H9 (cell line): ENCODE results near the gene FYN. TPM values are rescaled to one million over a fixed set of nuclear protein-coding genes. Genes with fewer than 3 reads are reported as not detected.

Experiments
- DNase-seq: peaks from one replicate; pipeline ENCODE4 v3.0.0-alpha.2; 2017
- H2AFZ ChIP-seq: one replicate; pipeline ENCODE4 v1.6.1; 2013; ENCODE audit warnings: mild to moderate bottlenecking, low read length, control low read depth, moderate library complexity
- H2AK5ac ChIP-seq: 2 replicates; pipeline ENCODE4 v1.6.1; 2013; ENCODE audit warnings: low read length, control low read depth, mixed read lengths; ENCODE audit not compliant: insufficient read length
- H2BK120ac ChIP-seq: one replicate; pipeline ENCODE4 v1.6.1; 2013; ENCODE audit warnings: low read depth, mild to moderate bottlenecking, low read length, control low read depth, inconsistent platforms; ENCODE audit not compliant: poor library complexity, severe bottlenecking
- H2BK12ac ChIP-seq: 2 replicates; pipeline ENCODE4 v1.6.1; 2013; ENCODE audit warnings: low read length, control low read depth, mixed read lengths, low read depth; ENCODE audit not compliant: insufficient read length
- H2BK15ac ChIP-seq: 2 replicates; pipeline ENCODE4 v1.6.1; 2013; ENCODE audit warnings: low read depth, low read length, control low read depth
- H2BK20ac ChIP-seq: one replicate; pipeline ENCODE4 v1.6.1; 2013; ENCODE audit warnings: low read depth, mild to moderate bottlenecking, low read length, control low read depth, inconsistent platforms; ENCODE audit not compliant: poor library complexity, severe bottlenecking
- H2BK5ac ChIP-seq: 2 replicates; pipeline ENCODE4 v1.6.1; 2013; ENCODE audit warnings: low read length, control low read depth, mixed read lengths; ENCODE audit not compliant: insufficient read length
- H3K14ac ChIP-seq: 2 replicates; pipeline ENCODE4 v1.6.1; 2013; ENCODE audit warnings: low read length, control low read depth; ENCODE audit not compliant: insufficient read depth
- H3K18ac ChIP-seq: 2 replicates; pipeline ENCODE4 v1.6.1; 2013; ENCODE audit warnings: low read depth, mild to moderate bottlenecking, mixed read lengths, low read length, control low read depth; ENCODE audit not compliant: insufficient read length
- H3K23ac ChIP-seq: 2 replicates; pipeline ENCODE4 v1.6.1; 2013; ENCODE audit warnings: low read length, control low read depth, mixed read lengths, low read depth; ENCODE audit not compliant: insufficient read length
- H3K23me2 ChIP-seq: 2 replicates; pipeline ENCODE4 v1.6.1; 2013; ENCODE audit warnings: low read depth, mild to moderate bottlenecking, mixed read lengths, low read length, control low read depth; ENCODE audit not compliant: insufficient read length, poor library complexity, severe bottlenecking
- H3K27ac ChIP-seq: 2 replicates; pipeline ENCODE4 v1.5.1; 2013; ENCODE audit warnings: low read length, control low read depth, mixed read lengths, low read depth; ENCODE audit not compliant: insufficient read length
- H3K27me3 ChIP-seq: 2 replicates; pipeline ENCODE4 v1.6.1; 2013; ENCODE audit warnings: low read length, control low read depth, inconsistent platforms; ENCODE audit not compliant: insufficient read depth
- H3K4ac ChIP-seq: 2 replicates; pipeline ENCODE4 v1.6.1; 2013; ENCODE audit warnings: low read depth, mild to moderate bottlenecking, control low read depth, inconsistent platforms, low read length, moderate library complexity
- H3K4me1 ChIP-seq: 2 replicates; pipeline ENCODE4 v1.6.1; 2013; ENCODE audit warnings: low read length, control low read depth, inconsistent platforms; ENCODE audit not compliant: insufficient read depth
- H3K4me2 ChIP-seq: 2 replicates; pipeline ENCODE4 v1.6.1; 2013; ENCODE audit warnings: low read length, control low read depth, mixed read lengths; ENCODE audit not compliant: insufficient read length, insufficient read depth
- H3K56ac ChIP-seq: 2 replicates; pipeline ENCODE4 v1.6.1; 2013; ENCODE audit warnings: low read depth, mild to moderate bottlenecking, mixed read lengths, low read length, control low read depth; ENCODE audit not compliant: insufficient read length
- H3K79me1 ChIP-seq: 2 replicates; pipeline ENCODE4 v1.6.1; 2013; ENCODE audit warnings: low read depth, mild to moderate bottlenecking, moderate library complexity, low read length, control low read depth, inconsistent platforms; ENCODE audit not compliant: insufficient read depth, poor library complexity, severe bottlenecking
- H3K79me2 ChIP-seq: 2 replicates; pipeline ENCODE4 v1.6.1; 2013; ENCODE audit warnings: low read length, control low read depth, inconsistent platforms; ENCODE audit not compliant: insufficient read depth
- H3K9ac ChIP-seq: 2 replicates; pipeline ENCODE4 v1.6.1; 2013; ENCODE audit warnings: low read length, control low read depth, mixed read lengths; ENCODE audit not compliant: insufficient read length; ENCODE audit errors: extremely low read depth
- H3K9me3 ChIP-seq: one replicate; pipeline ENCODE4 v1.6.1; 2013; ENCODE audit warnings: low read depth, low read length, inconsistent platforms; ENCODE audit not compliant: control insufficient read depth
- H3T11ph ChIP-seq: one replicate; pipeline ENCODE4 v1.6.1; 2013; ENCODE audit warnings: mild to moderate bottlenecking, low read length, control low read depth, inconsistent platforms
- H4K20me1 ChIP-seq: one replicate; pipeline ENCODE4 v1.6.1; 2013; ENCODE audit not compliant: control insufficient read depth, insufficient read length, insufficient read depth
- H4K5ac ChIP-seq: 2 replicates; pipeline ENCODE4 v1.6.1; 2013; ENCODE audit warnings: low read depth, mild to moderate bottlenecking, mixed read lengths, low read length, control low read depth; ENCODE audit not compliant: insufficient read length
- H4K8ac ChIP-seq: replicated peaks from 2 replicates; pipeline ENCODE4 v1.6.1; 2013; ENCODE audit warnings: low read length, control low read depth, mixed read lengths, low read depth; ENCODE audit not compliant: insufficient read length
- H4K91ac ChIP-seq: 2 replicates; pipeline ENCODE4 v1.6.1; 2013; ENCODE audit warnings: low read depth, mild to moderate bottlenecking, moderate library complexity, mixed read lengths, low read length, control low read depth; ENCODE audit not compliant: insufficient read length
- H3K27ac Mint-ChIP-seq, 3 experiments: 2 replicates in 2 of 3; 3 replicates in 1 of 3; pipeline ENCODE4 v1.8.0; 2020 to 2021; ENCODE audit warnings: mixed read lengths in 3 of 3, mild to moderate bottlenecking in 1 of 3, moderate library complexity in 1 of 3
- H3K27me3 Mint-ChIP-seq: 2 replicates; pipeline ENCODE4 v1.8.0; 2021; ENCODE audit warnings: low read depth, mild to moderate bottlenecking, moderate library complexity, mixed read lengths
- H3K36me3 Mint-ChIP-seq, 3 experiments: 2 replicates in 2 of 3; 3 replicates in 1 of 3; pipeline ENCODE4 v1.8.0; 2020 to 2021; ENCODE audit warnings: low read depth in 3 of 3, mixed read lengths in 3 of 3; ENCODE audit not compliant: insufficient read depth in 1 of 3
- H3K4me1 Mint-ChIP-seq, 2 experiments: 2 replicates each; pipeline ENCODE4 v1.8.0; 2020; ENCODE audit warnings: mixed read lengths in 2 of 2
- H3K4me3 Mint-ChIP-seq, 2 experiments: 2 replicates in 1 of 2; 3 replicates in 1 of 2; pipeline ENCODE4 v1.8.0; 2020 to 2021; ENCODE audit warnings: mild to moderate bottlenecking in 2 of 2, mixed read lengths in 2 of 2, moderate library complexity in 1 of 2
- H3K9me3 Mint-ChIP-seq, 2 experiments: 2 replicates in 1 of 2; 3 replicates in 1 of 2; pipeline ENCODE4 v1.8.0; 2020; ENCODE audit warnings: mild to moderate bottlenecking in 2 of 2, mixed read lengths in 2 of 2, moderate library complexity in 1 of 2
- WGBS: extraction: QIAGEN DNeasy Blood & Tissue Kit; methylation state at CpG from one replicate; pipeline ENCODE4 v1.1.7; 2013; ENCODE audit warnings: missing lambda C conversion rate, low lambda C conversion rate, mixed read lengths; ENCODE audit not compliant: insufficient read length; ENCODE audit errors: extremely low coverage; 5-methylcytosine and 5-hydroxymethylcytosine counted together
- total RNA-seq: library from RNA; stranded (reverse); gene quantifications from 2 replicates; pipeline ENCODE4 v1.2.1, GENCODE V29; 2021
- TF ChIP-seq, protein P1 (sequence below): fragments of 200-600 bp; sonication (generic); conservative IDR thresholded peaks from 3 replicates; pipeline ENCODE4 v1.8.0; 2021; ENCODE audit warnings: antibody characterized with exemption, mild to moderate bottlenecking

FYN gene
- total RNA-seq, 1 experiment from 2014 or later = 64.8 TPM

DNA sequence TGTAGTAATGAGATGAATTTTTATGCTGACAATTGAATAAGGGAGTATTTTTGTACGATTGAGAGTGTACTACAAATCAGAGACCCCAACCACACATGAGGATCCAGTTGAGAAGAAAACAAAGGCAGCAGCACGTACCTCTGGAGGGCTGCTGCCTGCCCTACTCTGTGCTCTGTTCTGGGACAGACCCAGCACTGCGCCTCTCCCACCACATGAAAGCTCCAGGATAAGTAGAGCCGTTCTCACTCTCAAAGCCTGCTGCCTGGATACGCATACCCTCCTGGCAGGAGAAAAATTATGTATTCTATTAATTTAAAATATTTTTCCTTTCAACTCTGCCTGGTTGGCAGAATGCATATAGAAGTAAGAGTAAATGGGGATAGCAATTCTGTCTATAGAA, 256.1 kb downstream of the FYN start:
- H4K20me1 ChIP-seq = no peaks in the 10 kb centered on the region
- Mint-ChIP-seq H3K9me3 (peaks cover 0 to 3% of the 10 kb centered on the region in 2 experiments; a peak in 3 of 5 replicates), H3K36me3 (peaks cover 0 to 4% (median 3%) of the 10 kb centered on the region in 3 experiments; a peak in 3 of 7 replicates), H3K27ac (no peak overlapping the region), H3K4me1 (peaks cover 27 to 28% of the 10 kb centered on the region in 2 experiments), H3K4me3 (no peak overlapping the region), H3K27me3 (peaks cover 24% of the 10 kb centered on the region)
- no peak overlapping the region for H2BK12ac ChIP-seq
- no peaks in the 10 kb centered on the region for H3K23me2 ChIP-seq
- H4K5ac ChIP-seq = no peak overlapping the region
- H3K4me1 ChIP-seq = peaks cover 4% of the 10 kb centered on the region; the same call in 1 of the 2 replicates
- H3K4me2 ChIP-seq = no peak overlapping the region
- H4K8ac ChIP-seq = no peak overlapping the region
- H2BK15ac ChIP-seq = no peak overlapping the region
- no peak overlapping the region for H4K91ac ChIP-seq
- 100% methylated on average over 1 of the region's 5 CpGs for WGBS
- no peak overlapping the region for H3K18ac ChIP-seq
- H3K9me3 ChIP-seq = no peaks in the 10 kb centered on the region
- no peak for DNase-seq
- no peak overlapping the region for H3K27ac ChIP-seq
- H3K23ac ChIP-seq = no peak overlapping the region
- no peak overlapping the region for H2AFZ ChIP-seq
- no peaks in the 10 kb centered on the region for H3K79me2 ChIP-seq
- H3K14ac ChIP-seq = no peak overlapping the region
- H3K27me3 ChIP-seq = no peaks in the 10 kb centered on the region
- H3K56ac ChIP-seq = no peak overlapping the region
- H2AK5ac ChIP-seq = no peak overlapping the region
- H3T11ph ChIP-seq = no peak overlapping the region
- TF ChIP-seq, protein P1, sequence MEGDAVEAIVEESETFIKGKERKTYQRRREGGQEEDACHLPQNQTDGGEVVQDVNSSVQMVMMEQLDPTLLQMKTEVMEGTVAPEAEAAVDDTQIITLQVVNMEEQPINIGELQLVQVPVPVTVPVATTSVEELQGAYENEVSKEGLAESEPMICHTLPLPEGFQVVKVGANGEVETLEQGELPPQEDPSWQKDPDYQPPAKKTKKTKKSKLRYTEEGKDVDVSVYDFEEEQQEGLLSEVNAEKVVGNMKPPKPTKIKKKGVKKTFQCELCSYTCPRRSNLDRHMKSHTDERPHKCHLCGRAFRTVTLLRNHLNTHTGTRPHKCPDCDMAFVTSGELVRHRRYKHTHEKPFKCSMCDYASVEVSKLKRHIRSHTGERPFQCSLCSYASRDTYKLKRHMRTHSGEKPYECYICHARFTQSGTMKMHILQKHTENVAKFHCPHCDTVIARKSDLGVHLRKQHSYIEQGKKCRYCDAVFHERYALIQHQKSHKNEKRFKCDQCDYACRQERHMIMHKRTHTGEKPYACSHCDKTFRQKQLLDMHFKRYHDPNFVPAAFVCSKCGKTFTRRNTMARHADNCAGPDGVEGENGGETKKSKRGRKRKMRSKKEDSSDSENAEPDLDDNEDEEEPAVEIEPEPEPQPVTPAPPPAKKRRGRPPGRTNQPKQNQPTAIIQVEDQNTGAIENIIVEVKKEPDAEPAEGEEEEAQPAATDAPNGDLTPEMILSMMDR = no peak
- H3K9ac ChIP-seq = no peak overlapping the region
- no peaks in the 10 kb centered on the region for H3K79me1 ChIP-seq
- no peak overlapping the region for H2BK120ac ChIP-seq
- no peak overlapping the region for H2BK5ac ChIP-seq
- H2BK20ac ChIP-seq = no peak overlapping the region
- no peak overlapping the region for H3K4ac ChIP-seq
